GM21786 (cell line): Measurements from ENCODE around the gene CAMKK1.

Source experiments
- ATAC-seq: cut with Tn5 transposase; IDR thresholded peaks from one replicate; pipeline ENCODE4 v1.9.1; 2021; ENCODE audit not compliant: unreplicated experiment

CAMKK1 gene

GRCh38 chr17:3897731-3898130 lies 4.9 kb upstream of the CAMKK1 start:
- ATAC-seq: no peak

GRCh38 chr17:3896968-3897235 lies 4.0 kb upstream of the CAMKK1 start:
- no peak for ATAC-seq

GRCh38 chr17:3896108-3896967 lies 3.5 kb upstream of the CAMKK1 start:
- no peak for ATAC-seq

DNA sequence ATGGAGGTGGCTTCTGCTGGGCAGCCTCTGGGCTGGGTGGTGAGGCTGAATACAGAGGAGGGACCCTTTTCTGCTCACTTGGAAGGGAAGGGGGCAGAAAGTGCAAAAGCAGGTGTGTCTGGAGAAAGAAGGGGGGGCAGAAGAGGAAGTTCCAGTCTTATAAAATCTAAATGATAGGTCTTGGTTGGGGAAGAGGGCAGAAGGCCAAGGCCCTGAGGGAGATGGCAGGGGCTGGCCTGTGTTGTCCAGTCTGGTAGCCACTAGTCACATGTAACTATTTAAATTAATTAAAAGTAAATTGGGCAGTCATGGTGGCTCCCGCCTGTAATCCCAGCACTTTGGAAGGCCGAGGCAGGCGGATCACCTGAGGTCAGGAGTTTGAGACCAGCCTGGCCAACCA lies 2.5 kb upstream of the CAMKK1 start:
- no peak for ATAC-seq

DNA sequence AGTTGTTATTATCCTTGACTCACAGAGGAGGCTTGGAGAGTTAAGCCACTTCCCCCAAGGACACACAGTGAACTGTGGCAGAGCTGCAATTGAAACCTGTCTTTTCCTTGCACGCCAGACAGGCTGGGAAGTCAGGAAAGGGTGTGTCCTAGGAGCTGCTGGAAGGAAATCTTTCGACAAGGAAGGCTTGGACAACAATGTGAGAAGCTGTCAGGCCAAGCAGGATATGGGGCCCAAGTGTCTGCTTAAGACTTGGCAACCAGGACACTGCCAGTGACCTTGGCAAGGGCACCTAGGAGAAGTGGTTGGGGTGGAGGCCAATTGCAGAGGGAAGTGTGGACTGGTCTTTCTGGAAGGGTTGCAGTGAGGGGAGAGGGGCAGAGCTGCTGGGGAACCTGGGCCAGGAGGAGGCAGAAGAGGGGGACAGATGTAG lies 2.1 kb upstream of the CAMKK1 start:
- ATAC-seq: no peak

DNA sequence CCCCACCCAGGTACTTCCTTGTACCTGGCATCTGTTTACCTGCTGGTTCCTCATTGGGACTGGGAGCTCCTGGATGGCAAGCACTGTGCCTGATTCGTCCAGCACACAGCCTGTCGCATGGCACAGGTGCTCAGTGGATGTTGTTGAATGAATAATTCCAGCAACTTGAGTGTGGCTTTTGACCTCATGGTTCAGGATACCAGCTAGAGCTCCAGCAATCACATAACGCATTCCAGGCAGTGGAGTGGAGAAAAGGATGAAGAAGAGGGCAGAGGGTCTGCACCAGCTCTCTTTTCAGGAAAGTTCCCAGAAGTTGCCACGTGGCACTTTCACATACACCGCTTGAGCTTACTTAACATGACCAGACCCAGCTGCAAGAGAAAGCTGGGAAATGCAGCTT lies 1.3 kb upstream of the CAMKK1 start:
- ATAC-seq: no peak

GRCh38 chr17:3893720-3894116 lies 865 bp upstream of the CAMKK1 start:
- no peak for ATAC-seq

DNA sequence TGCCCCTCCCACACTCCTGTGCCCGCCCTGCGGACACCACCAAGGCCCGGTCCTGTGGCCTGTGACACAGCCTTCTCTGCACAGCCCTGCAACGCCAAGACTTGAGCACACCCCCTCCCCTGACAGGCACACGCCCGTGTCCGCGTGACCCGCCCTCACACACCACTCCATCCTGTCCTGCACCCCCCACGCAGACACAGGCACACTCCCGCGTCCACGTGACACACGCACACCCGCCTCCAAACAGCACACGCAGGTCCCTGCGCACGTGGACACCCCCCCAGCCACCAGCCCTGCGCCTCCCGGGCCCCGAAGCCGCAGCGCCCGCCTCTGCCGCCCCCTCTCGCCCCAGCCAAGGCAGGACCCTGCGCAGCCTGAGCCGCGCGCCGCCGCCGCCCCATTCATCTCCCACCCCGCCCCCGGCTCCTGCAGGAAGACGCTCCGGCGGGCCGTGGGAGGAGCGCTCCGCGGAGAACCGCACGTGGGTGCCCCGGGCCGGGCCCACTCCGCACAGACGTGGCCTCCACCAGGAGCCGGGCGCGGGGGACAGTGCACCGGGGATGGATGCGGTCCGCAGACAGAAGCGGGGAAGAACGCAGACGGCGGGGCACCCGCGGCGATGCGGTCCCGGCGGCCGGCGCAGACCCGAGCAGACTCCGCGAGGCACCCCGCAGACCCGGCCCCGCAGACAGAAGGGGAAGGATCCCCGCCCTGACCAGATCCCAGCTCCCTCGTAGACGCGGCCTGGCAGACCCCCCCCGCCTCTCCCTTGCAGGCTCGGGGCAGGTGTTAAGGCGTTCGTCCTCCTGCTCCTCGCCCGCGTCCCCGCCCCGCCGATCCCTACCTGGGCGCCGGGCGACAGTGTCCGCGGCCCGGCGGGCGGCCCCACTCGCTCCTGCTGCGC lies 506 bp downstream of the CAMKK1 start:
- ATAC-seq: peak; percentile 8

GRCh38 chr17:3891626-3892094 lies 1.2 kb downstream of the CAMKK1 start:
- no peak for ATAC-seq

- no peak for ATAC-seq
Measured at GRCh38 chr17:3890878-3891219, 2.0 kb downstream of the CAMKK1 start.

- ATAC-seq: no peak
Measured at GRCh38 chr17:3890082-3890877, 2.6 kb downstream of the CAMKK1 start.

DNA sequence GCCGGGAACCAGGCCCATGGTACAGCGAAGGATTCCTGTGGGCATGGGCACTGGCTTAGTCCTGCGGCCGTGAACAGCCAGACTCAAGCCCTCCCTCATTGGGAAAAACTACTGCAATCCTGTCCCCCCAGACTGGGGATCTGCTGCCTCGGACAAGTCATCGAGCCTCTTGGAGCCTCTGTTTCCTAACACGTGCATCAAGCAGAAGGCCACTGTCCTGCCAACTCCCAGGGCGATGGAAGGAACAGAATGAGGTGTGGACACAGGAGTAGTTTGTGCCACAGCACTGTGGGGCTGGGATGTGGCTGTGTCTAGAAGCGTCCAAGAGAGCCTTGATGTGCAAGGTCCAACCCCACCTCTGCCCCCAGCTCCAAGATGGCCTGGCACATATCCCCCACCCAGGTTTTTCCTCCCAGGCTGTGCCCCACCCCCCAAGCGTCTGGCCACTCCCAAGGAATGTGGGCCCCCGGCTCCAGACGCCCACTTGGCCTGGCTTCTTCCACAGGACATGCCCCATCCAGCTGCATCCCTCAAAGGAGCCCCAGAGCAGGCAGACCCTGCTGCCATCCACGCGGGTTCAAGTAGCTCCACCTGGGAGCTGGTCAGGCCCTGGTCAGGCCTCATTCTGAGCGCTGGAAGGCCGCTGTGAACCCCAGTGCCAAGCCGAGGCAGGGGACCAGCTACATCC lies 3.4 kb downstream of the CAMKK1 start:
- no peak for ATAC-seq

DNA sequence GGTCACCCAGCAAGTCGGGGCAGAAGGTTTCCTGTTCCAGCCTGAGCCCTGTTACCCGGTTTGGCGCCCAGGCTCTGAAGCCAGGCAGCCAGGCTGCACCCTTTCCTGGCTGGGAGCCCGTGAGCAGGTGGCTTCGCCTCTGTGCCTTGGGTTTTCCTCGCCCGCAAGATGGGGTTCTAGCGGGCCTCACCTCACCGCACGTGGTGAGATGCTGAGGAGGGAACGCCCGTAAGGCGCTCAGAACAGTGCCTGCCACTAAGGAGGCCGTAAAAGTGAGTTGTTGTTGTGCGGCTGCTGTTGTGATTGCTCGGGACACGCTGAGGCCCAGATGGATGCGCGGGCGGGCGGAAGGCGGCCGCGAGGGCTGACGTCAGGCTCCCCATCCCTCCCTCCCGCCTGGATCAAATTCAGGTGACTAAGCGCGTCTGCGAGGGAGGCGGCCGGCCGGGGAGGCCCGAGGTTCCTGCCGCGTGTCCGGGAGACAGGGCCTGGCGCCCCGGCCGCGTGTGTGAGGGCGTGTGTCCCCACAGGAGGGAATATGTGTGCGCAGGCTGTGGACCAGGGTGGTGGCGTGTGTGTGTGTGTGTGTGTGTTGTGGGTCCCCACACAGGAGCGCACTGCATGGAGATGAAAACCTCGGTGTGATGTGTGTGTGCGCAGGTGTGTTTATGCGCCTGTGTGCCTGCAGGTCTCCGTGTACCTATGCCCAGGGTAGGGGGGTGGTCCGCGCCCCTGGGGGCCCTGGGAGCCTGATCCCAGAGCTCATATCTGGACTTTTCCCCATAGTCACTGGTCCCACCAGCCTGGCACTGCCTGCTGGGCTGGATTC lies 4.3 kb downstream of the CAMKK1 start:
- ATAC-seq: no peak

- no peak for ATAC-seq
Measured at GRCh38 chr17:3887804-3888203, 5.0 kb downstream of the CAMKK1 start.

- no peak for ATAC-seq
Measured at GRCh38 chr17:3887394-3887793, 5.5 kb downstream of the CAMKK1 start.

- no peak for ATAC-seq
Measured at GRCh38 chr17:3886776-3887175, 6.1 kb downstream of the CAMKK1 start.

- no peak for ATAC-seq
Measured at GRCh38 chr17:3885970-3886369, 6.9 kb downstream of the CAMKK1 start.

DNA sequence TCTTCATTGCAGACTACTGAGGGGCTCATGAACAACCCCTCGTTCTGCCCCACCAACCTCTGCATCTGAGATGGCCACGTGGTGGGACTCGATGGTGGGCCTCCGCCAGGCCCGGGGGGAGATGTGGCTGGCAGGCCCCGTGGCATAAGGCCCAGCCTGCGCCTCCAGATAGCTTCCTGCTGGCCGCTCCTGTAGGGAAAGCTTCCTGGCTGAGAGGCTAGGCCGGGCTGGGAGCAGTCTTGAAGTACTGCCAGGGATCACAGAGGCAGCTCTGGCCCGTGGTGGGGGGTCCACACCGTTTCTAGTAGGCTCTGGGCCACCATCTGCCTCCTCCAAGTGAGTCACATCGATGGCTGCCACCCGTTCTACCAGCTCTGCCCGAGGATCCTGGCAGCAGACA lies 7.6 kb downstream of the CAMKK1 start:
- ATAC-seq: no peak

DNA sequence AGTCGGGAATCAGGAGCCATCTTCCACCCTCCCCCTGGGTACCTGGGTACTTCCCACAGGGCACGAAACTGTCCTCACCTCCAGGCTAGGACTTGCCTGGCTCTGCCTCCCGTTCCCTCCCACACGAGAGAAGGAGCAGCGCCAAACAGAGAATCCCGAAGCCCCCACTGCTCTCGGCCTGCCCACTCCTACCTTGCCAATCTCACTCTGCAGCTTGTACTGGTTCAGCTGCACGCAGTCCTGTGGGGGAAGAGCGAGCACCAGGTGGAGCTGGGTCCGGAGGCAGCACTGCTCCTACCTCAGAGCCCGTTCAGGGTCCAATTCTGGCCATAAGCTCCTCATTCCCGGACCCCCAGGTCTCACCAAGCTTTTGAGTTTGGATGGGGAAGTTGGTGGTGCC lies 8.7 kb downstream of the CAMKK1 start:
- no peak for ATAC-seq

DNA sequence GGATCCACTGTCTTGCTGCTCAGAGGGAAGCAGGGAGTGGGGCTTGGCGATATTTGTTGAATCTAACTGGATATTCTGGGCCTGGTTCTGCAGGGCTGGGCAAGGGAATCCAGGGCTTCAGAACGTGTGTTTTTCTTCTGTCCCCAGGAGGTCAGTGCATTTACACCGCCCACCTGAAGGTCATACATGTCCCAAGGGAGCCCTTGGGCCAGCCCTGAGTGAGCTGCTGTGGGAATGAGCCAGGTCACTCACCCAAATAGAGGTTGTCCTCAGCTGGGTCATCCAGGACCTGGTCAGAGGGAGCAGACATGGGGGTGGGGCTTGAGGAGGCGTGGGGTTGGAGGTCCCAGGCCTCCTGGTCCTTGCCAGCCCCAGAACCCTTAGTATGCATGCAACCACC lies 10.6 kb downstream of the CAMKK1 start:
- no peak for ATAC-seq
